Body of pancreas (tissue), 4 donors: ENCODE data around the gene GALNT14. TPM values are rescaled to one million over a fixed set of nuclear protein-coding genes. Genes with fewer than 3 reads are reported as not detected.
A peak's percentile ranks its signal among the peaks of the same experiment; 100 is the strongest.

Experiments
- ATAC-seq: fragments of 150-250 bp; one replicate; pipeline ENCODE4 v1.9.1; 2016
- DNase-seq, 4 donors: peaks; one replicate each; pipeline ENCODE4 v3.0.0-alpha.2; 2019
- H3K27ac ChIP-seq, 4 donors: fragments of 200-600 bp; sonication (generic); 1 replicate in 3 of 4; 2 replicates in 1 of 4; pipeline versions ENCODE4 v1.5.1 to v1.6.1; 2016 to 2019; ENCODE audit warnings: mild to moderate bottlenecking in 1 of 4, mixed read lengths in 1 of 4, moderate library complexity in 1 of 4
- H3K27me3 ChIP-seq, 2 donors: fragments of 200-600 bp; sonication (generic); one replicate each; pipeline ENCODE4 v1.6.0; 2016; ENCODE audit warnings: mild to moderate bottlenecking in 1 of 2
- H3K36me3 ChIP-seq, 2 donors: fragments of 200-600 bp; sonication (generic); replicated peaks in 1 of 2; 2 replicates each; pipeline ENCODE4 v1.5.1; 2016; ENCODE audit warnings: low read depth in 2 of 2; ENCODE audit not compliant: insufficient read depth in 1 of 2
- H3K4me1 ChIP-seq: fragments of 200-600 bp; sonication (generic); one replicate; pipeline ENCODE4 v1.6.0; 2016
- H3K4me3 ChIP-seq, 2 donors: fragments of 200-600 bp; sonication (generic); 1 replicate in 1 of 2; 2 replicates in 1 of 2; pipeline ENCODE4 v1.5.1; 2016 to 2019
- H3K9me3 ChIP-seq, 3 donors: fragments of 200-600 bp; sonication (generic); 1 replicate in 2 of 3; 2 replicates in 1 of 3; pipeline ENCODE4 v1.5.1; 2016
- POLR2A ChIP-seq, 3 donors: fragments of 450-650 bp; IDR thresholded peaks; one replicate each; pipeline ENCODE4 v1.6.1; 2016; ENCODE audit warnings: antibody characterized with exemption in 3 of 3, mild to moderate bottlenecking in 2 of 3
- WGBS, 2 donors: methylation state at CpG; one replicate each; pipeline ENCODE4 v1.1.5; 2017; 5-methylcytosine and 5-hydroxymethylcytosine counted together
- intact Hi-C: fragments of 100-400 bp; cut with DNase I; formaldehyde crosslinking; loops from one replicate; pipeline ENCODE4 v1.15.1; 2023
- total RNA-seq, 2 donors: library from RNA; depleted of rRNA; stranded (reverse); fragments of >200 nt; gene quantifications; one replicate each; pipeline ENCODE4 v1.1.0, GENCODE V29; 2016
- TF ChIP-seq, protein P1 (sequence below), 7 experiments: fragments of 450-650 bp in 4 of 7; fragments of 200-600 bp in 3 of 7; sonication (generic) in 3 of 7; IDR thresholded peaks; one replicate each; pipeline ENCODE4 v1.5.1; 2016 to 2019; ENCODE audit warnings: antibody characterized with exemption in 7 of 7

Gene GALNT14
- total RNA-seq, 2 donors from 2014 or later, result 2.6 to 6.7 TPM

DNA sequence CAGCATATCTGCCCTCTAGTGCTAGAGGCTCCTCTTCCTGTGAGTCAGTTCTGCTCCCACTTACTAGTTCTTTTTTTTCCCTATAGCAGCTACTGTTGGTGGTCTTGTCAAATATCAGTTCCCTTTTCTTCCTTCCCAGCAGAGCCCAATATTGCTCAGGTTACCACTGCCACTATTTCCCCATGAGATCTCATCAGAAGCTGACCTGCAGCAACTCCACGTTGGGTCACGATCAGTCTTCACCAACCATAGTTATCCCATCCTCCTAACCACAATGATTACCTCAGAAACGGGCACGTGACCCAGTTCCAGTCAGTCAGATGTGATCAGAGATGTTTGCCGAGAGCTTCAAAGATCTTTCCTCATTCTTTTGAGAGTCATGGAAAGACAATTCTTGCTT is 271.3 kb downstream of the GALNT14 start:
- ATAC-seq, result no peak
- H3K27ac ChIP-seq, result no peak overlapping the region
- no peaks in the 10 kb centered on the region for H3K27me3 ChIP-seq
- no peaks in the 10 kb centered on the region for H3K4me1 ChIP-seq
- no peaks in the 10 kb centered on the region for H3K9me3 ChIP-seq
- no peaks in the 10 kb centered on the region for H3K36me3 ChIP-seq
- H3K4me3 ChIP-seq, result no peak overlapping the region
- no peak for TF ChIP-seq POLR2A (IDR thresholded peaks at IDR 0.05)
- TF ChIP-seq, protein P1, sequence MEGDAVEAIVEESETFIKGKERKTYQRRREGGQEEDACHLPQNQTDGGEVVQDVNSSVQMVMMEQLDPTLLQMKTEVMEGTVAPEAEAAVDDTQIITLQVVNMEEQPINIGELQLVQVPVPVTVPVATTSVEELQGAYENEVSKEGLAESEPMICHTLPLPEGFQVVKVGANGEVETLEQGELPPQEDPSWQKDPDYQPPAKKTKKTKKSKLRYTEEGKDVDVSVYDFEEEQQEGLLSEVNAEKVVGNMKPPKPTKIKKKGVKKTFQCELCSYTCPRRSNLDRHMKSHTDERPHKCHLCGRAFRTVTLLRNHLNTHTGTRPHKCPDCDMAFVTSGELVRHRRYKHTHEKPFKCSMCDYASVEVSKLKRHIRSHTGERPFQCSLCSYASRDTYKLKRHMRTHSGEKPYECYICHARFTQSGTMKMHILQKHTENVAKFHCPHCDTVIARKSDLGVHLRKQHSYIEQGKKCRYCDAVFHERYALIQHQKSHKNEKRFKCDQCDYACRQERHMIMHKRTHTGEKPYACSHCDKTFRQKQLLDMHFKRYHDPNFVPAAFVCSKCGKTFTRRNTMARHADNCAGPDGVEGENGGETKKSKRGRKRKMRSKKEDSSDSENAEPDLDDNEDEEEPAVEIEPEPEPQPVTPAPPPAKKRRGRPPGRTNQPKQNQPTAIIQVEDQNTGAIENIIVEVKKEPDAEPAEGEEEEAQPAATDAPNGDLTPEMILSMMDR (IDR thresholded peaks at IDR 0.05), result no peak
- 62 to 74% methylated on average over 5 of the region's 5 CpGs for WGBS, 2 donors
- intact Hi-C loops, result loop anchor here (10.0 kb wide), 1 partner anchor 152 kb away; no protein-coding TSS in a partner anchor
- DNase-seq, result no peak

DNA sequence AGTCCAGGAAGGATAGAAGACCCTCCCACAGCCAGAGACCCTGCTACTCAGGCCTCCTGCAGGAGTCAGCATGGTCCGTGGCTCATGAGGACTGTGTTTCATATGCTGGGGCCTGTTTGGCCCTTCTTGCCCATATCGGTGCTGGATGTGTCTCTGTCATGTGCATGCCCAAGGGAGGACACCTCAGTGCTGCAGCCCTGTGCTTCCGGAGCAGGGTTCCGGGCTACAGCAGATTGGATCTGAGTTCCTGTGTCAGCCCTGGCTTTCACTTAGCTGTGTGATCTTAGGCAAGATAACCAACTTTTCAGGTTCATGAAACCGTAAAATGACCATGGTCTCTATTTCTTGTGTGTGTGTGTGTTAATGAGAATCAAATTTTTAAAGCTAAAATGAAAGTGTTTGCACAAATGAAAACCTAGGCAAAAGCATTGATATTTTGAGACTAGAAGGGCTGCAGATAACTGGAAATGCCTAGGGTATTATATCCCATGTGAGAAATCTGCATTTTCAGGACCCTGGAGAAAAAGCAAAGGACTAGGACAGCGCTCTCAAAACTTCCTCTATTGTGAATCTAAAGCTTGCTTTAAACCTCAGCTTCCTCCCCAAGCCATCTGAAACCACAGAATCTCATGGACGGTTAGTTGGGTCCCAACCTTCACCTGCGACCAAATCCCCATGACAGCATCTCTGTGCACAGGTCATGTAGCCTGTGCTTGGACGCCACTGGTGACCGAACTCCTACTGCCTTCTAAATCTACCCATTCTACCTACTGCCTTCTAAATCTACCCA is 272.2 kb downstream of the GALNT14 start:
- H3K4me1 ChIP-seq, result no peaks in the 10 kb centered on the region
- 73 to 78% methylated on average over 10 of the region's 10 CpGs for WGBS, 2 donors
- intact Hi-C loops, result loop anchor here (10.0 kb wide), 1 partner anchor 151 kb away; no protein-coding TSS in a partner anchor
- ATAC-seq, result no peak
- no peak overlapping the region for H3K27ac ChIP-seq
- TF ChIP-seq, protein P1 (IDR thresholded peaks at IDR 0.05), result no peak
- TF ChIP-seq POLR2A (IDR thresholded peaks at IDR 0.05), result no peak
- H3K9me3 ChIP-seq, result no peaks in the 10 kb centered on the region
- H3K27me3 ChIP-seq, result no peaks in the 10 kb centered on the region
- H3K4me3 ChIP-seq, result no peak overlapping the region
- H3K36me3 ChIP-seq, result no peaks in the 10 kb centered on the region
- DNase-seq, result no peak

DNA sequence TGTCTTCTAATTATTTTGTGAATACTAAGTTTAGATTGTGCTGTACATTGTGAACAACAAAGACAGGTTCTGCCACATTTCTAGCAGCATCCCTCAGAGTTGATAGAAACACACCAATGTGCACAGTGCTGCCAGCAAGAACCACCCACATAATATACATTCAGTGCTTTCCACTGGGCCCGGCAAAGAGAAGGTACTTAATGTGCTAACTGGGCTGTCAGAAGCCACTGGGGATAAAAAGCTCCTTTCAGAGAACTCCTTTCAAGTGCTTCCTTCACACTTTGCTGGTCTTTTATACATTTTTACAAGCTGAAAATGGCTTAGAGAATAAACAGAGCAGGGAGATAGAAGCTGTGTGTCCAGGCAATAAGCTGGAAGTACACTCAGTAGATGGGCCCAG is 273.0 kb downstream of the GALNT14 start:
- DNase-seq, result no peak
- TF ChIP-seq, protein P1 (IDR thresholded peaks at IDR 0.05), result no peak
- TF ChIP-seq POLR2A (IDR thresholded peaks at IDR 0.05), result no peak
- Histone ChIP-seq H3K4me3 (no peak overlapping the region), H3K27me3 (no peaks in the 10 kb centered on the region), H3K27ac (no peak overlapping the region), H3K36me3 (no peaks in the 10 kb centered on the region), H3K4me1 (no peaks in the 10 kb centered on the region), H3K9me3 (no peaks in the 10 kb centered on the region)
- WGBS, 2 donors, result 50 to 80% methylated on average over 1 of the region's 1 CpG
- intact Hi-C loops, result loop anchor here (10.0 kb wide), 1 partner anchor 150 kb away; no protein-coding TSS in a partner anchor
- ATAC-seq, result no peak

DNA sequence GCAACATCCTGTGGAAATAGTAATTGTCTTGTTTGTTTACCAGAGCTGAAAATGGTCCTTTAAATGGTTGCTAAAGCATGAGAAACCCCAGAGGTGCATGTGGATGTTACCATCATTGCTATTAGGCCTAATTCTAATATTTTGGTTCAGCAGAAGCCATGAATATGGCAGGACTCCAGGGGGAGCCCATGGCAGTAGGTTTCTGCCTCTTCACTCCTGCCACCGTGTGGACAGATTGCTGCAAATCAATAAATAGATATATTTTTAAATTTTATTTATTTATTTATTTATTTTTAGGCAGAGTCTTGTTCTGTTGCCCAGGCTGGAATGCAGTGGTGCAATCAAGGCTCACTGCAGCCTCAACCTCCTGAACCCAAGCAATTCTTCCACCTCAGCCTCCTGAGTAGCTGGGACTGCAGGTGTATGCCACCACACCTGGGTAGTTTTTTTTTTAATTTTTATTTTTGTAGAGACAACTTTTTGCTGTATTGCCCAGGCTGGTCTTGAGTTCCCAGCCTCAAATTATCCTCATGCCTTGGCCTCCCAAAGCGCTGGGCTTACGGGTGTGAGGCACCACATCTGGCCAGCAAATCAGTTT is 276.1 kb downstream of the GALNT14 start:
- 43 to 57% methylated on average over 3 of the region's 3 CpGs for WGBS, 2 donors
- ATAC-seq, result peak; percentile 30
- TF ChIP-seq, protein P1 (IDR thresholded peaks at IDR 0.05), result peak; percentile 38 to 76 (median 59)
- TF ChIP-seq POLR2A (IDR thresholded peaks at IDR 0.05), result no peak
- peak; percentile 64 to 83 (median 76) for DNase-seq
- Histone ChIP-seq H3K27ac (no peak overlapping the region), H3K27me3 (no peaks in the 10 kb centered on the region), H3K36me3 (no peaks in the 10 kb centered on the region), H3K4me1 (no peaks in the 10 kb centered on the region), H3K4me3 (no peak overlapping the region), H3K9me3 (no peaks in the 10 kb centered on the region)
- intact Hi-C loops, result loop anchor here (10.0 kb wide), 1 partner anchor 147 kb away; no protein-coding TSS in a partner anchor
